Choroid plexus epithelial cell (primary cell): ENCODE results near the gene RNF207.
A peak's percentile ranks its signal among the peaks of the same experiment; 100 is the strongest.

Experiments used
- DNase-seq: peaks from one replicate; pipeline ENCODE4 v3.0.0-alpha.2; 2010; ENCODE audit warnings: low read depth
- H3K4me3 ChIP-seq: 2 replicates; pipeline ENCODE4 v1.5.1; 2011; ENCODE audit warnings: low read depth, mild to moderate bottlenecking, control low read depth, low read length, moderate library complexity
- TF ChIP-seq, protein P1 (sequence below): conservative IDR thresholded peaks from 2 replicates; pipeline ENCODE4 v1.5.1; 2011; ENCODE audit warnings: low read depth, mild to moderate bottlenecking, control low read depth, inconsistent platforms, low read length, moderate library complexity

Gene RNF207

DNA sequence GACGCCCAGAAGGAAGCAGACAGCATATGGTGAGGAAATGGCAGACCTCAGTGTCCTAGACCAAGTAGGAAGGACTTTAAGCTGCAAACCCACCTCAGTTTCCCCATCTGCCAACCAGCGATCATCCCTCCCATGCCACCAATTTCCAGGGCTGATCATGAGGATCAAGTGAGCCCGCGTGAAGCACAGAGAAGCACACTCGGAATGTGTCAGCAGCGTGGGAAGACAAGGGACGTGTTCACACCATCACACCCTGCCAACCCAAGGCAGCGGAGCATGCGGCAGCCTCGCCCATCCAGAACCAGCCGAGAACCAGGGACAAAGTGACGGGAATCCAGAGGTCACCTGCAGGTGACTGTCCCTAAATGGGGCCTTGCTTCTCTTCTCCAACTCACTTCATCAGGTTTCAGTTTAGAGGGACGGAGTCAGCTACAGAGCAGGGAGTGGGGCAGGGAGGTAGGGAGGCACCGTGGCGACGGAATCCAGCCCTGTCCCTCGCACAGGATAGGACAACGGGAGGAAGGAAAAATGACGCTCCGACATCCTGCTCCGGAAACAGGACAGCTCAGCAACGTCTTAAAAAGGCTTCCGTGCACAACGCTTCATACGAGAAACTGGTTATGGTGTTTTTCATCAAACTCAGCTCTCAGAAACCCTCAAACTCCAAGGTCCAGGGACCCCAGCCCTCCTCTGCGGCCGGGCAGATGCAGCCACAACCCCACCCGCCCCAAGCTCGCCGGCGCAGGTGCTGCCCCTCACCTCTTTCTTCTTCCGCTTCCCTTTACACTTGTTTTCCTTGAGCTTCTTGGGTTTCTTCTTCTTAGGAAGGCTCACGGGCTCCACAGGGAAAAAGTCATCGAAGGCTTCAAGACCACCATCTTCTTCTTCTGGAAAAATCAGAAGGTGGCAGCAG lies 38.3 kb upstream of the RNF207 start:
- TF ChIP-seq, protein P1, sequence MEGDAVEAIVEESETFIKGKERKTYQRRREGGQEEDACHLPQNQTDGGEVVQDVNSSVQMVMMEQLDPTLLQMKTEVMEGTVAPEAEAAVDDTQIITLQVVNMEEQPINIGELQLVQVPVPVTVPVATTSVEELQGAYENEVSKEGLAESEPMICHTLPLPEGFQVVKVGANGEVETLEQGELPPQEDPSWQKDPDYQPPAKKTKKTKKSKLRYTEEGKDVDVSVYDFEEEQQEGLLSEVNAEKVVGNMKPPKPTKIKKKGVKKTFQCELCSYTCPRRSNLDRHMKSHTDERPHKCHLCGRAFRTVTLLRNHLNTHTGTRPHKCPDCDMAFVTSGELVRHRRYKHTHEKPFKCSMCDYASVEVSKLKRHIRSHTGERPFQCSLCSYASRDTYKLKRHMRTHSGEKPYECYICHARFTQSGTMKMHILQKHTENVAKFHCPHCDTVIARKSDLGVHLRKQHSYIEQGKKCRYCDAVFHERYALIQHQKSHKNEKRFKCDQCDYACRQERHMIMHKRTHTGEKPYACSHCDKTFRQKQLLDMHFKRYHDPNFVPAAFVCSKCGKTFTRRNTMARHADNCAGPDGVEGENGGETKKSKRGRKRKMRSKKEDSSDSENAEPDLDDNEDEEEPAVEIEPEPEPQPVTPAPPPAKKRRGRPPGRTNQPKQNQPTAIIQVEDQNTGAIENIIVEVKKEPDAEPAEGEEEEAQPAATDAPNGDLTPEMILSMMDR = no peak
- no peak for DNase-seq
- H3K4me3 ChIP-seq = no peak overlapping the region

DNA sequence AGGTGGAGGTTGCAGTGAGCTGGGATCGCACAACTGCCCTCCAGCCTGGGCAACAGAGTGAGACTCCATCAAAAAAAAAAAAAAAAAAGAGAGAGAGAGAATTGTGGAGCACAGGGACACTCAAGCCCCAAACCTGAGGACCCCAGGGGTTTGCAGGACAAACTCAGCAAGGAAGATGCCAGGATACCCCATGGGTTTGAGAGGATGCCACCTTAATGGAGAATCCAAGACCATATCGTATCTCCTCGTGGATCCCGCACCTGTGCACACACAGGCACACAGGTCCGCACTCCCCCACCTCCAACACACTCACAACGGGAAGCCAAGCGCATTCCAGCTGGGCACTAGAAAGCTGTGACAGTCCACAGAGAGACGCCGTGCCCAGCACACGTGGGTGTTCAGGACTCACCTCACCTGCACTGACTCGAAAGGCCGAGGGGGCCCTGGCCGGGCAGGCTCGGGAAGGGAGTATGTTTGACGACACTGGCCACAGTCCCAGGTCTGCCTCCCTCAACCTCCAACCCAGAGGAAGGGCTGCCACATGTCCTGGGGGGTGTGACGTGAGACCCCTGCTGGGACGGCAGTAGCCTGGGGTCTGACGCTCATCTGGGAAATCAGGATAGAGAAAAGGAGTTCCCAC lies 36.9 kb upstream of the RNF207 start:
- no peak for DNase-seq
- no peak overlapping the region for H3K4me3 ChIP-seq
- TF ChIP-seq, protein P1 = no peak

DNA sequence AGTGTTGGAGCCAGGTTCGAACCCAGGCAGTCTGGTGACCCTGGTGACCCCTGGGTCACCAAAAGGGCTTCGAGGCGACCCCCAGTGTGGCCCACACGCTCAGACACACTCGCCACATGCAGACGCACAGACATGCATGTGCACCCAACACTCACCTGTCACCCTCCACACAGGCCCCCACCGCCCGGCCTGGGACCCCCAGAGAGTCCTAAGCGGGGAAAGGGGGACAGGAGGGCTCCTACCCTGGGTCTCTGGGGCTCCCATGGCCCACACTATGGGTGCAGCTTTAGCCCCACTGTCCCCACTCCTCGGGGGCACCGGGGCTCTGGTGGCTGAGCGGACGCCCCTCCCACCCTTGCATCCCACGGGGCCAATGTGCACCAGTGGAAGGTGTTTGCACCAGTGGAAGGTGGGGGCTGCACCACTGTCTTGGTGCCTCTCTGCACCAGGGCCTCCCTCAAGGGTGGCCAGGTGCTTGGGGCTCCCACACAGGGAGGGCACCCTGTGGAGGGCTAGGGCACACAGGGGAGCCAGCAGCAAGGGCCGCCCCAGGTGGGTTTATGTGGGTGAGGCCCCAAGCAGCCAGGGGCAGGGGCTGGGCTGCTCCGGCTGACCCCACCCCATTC lies 35.7 kb upstream of the RNF207 start:
- no peak for DNase-seq
- TF ChIP-seq, protein P1 = no peak
- H3K4me3 ChIP-seq = no peak overlapping the region

DNA sequence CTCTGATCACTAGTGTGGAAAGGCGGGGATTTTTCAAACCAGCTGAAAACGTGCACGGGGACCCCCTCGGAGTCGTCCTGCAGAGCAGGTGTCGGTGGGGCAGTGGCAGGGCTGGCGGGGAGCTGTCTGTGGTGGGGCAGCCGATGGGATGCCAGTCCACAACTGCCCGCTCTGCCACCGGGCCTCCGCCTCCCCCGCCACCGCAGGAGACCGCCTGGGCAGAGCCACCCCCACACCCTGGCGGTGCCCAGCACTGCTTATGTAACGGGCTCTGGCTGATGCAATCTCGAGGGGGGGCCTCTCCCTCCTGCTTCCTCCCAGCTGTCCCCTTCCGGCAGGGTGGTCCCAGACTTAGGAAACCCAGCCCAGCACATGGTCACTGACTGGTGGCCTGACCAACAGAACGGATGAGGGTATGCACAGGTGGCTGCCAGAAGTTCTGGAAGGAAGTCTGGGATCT lies 35.1 kb upstream of the RNF207 start:
- DNase-seq = no peak
- no peak overlapping the region for H3K4me3 ChIP-seq
- TF ChIP-seq, protein P1 = no peak

DNA sequence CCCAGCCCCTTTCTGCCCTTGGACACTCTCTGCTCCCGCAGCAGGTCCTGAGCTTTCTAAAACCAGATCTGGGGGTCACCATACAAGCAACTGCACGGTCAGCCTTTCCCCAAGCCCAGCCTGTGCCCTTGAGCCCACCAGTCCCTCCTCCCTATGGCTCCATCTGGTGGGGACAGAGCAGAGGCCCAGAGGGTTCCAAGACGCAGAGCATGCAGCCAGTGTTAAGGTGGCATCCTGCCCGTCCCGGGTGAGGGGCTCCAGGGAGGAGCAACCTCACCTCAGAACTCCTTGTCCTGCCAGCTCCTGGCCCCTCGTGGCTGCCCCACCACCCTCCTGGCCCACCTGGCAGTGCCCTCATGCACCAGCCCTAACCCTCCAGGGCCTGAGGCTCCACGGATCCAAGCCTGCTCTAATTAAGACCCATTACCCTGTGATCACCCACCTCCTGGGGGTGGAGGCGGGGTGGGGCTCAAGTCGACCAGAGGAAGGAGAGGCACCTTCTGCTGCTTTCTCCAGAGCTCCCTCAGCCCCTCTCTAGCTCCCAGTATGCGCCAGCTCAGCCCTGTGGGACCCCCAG lies 34.3 kb upstream of the RNF207 start:
- H3K4me3 ChIP-seq = no peak overlapping the region
- DNase-seq = peak; percentile 41
- TF ChIP-seq, protein P1 = peak; percentile 70

DNA sequence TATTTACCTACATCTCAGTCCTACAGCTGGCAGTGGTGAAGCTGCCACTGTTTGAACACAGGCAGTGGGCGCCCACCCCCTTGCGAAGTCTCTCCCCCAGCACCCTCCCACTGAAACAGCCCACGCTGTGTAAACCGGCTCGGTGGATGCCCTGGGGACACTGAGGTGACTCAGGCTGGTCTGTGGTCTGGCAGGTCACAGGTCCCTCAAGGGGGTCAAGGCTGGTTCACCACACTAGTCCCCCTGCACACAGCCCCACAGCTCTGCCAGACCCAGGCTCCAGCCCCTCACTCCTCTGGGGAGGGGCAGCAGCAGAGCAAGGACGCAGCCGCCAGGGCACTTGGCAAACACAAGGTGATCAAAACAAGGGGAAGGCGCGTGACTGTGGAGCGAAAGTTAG lies 33.4 kb upstream of the RNF207 start:
- TF ChIP-seq, protein P1 = no peak
- DNase-seq = no peak
- no peak overlapping the region for H3K4me3 ChIP-seq
